SK-N-SH (cell line): ENCODE results near the gene TBC1D1. TPM values are rescaled to one million over a fixed set of nuclear protein-coding genes. Genes with fewer than 3 reads are reported as not detected.

Experiments used
- CTCF ChIA-PET: fragments of 300-600, 350-600 bp; formaldehyde crosslinking; extraction: SDS; loops from one replicate; lab custom pipeline; 2021; lab: Yijun Ruan, JAX
- POLR2A ChIA-PET: fragments of 350-600 bp; sonication (Branson Sonifier 250); formaldehyde crosslinking; extraction: SDS; loops from one replicate; lab custom pipeline; 2020; ENCODE audit warnings: antibody characterized with exemption, inconsistent platforms; lab: Yijun Ruan, JAX
- DNase-seq: peaks from one replicate; pipeline ENCODE4 v3.0.0; 2012
- H2AFZ ChIP-seq: fragments of 200-600 bp; sonication (generic); 2 replicates; pipeline ENCODE4 v1.8.1; 2016; ENCODE audit warnings: antibody characterized with exemption, mild to moderate bottlenecking, low read depth
- H3F3A ChIP-seq: fragments of 200-600 bp; sonication (generic); replicated peaks from 2 replicates; pipeline ENCODE3; 2016; ENCODE audit warnings: antibody characterized with exemption, mild to moderate bottlenecking; ENCODE audit not compliant: insufficient read depth
- H3K27ac ChIP-seq, 2 experiments: fragments of 200-500 bp in 1 of 2; fragments of 200-600 bp in 1 of 2; sonication (Bioruptor generic) in 1 of 2; sonication (generic), shearing (Covaris generic) in 1 of 2; 2 replicates each; pipeline versions ENCODE4 v1.5.1 to v1.6.1; 2014 to 2016; ENCODE audit warnings: low read depth in 2 of 2, inconsistent platforms in 1 of 2, low read length in 1 of 2, mild to moderate bottlenecking in 1 of 2, mixed read lengths in 1 of 2
- H3K27me3 ChIP-seq: fragments of 200-600 bp; sonication (generic), shearing (Covaris generic); 2 replicates; pipeline ENCODE4 v1.6.1; 2016; ENCODE audit warnings: mixed run types; ENCODE audit not compliant: insufficient read depth
- H3K36me3 ChIP-seq, 2 experiments: fragments of 200-500 bp in 1 of 2; fragments of 200-600 bp in 1 of 2; sonication (Bioruptor generic) in 1 of 2; sonication (generic) in 1 of 2; replicated peaks in 1 of 2; 2 replicates each; pipeline versions ENCODE3 to v1.5.1; 2014 to 2016; ENCODE audit warnings: low read length in 1 of 2, mild to moderate bottlenecking in 1 of 2; ENCODE audit not compliant: insufficient read depth in 2 of 2, control insufficient read depth in 1 of 2
- H3K4me1 ChIP-seq, 2 experiments: fragments of 200-500 bp in 1 of 2; fragments of 200-600 bp in 1 of 2; sonication (Bioruptor generic) in 1 of 2; sonication (generic), shearing (Covaris generic) in 1 of 2; 2 replicates each; pipeline versions ENCODE4 v1.5.1 to v1.6.1; 2014 to 2016; ENCODE audit warnings: low read depth in 1 of 2, low read length in 1 of 2, mixed run types in 1 of 2; ENCODE audit not compliant: insufficient read depth in 2 of 2, control insufficient read depth in 1 of 2
- H3K4me2 ChIP-seq: fragments of 200-600 bp; sonication (generic), shearing (Covaris generic); 2 replicates; pipeline ENCODE4 v1.6.1; 2017; ENCODE audit warnings: mixed run types
- H3K4me3 ChIP-seq, 2 experiments: fragments of 200-500 bp in 1 of 2; fragments of 200-600 bp in 1 of 2; sonication (Bioruptor generic) in 1 of 2; sonication (generic), shearing (Covaris generic) in 1 of 2; 2 replicates each; pipeline versions ENCODE4 v1.5.1 to v1.8.1; 2014 to 2016; ENCODE audit warnings: low read depth in 2 of 2, inconsistent platforms in 1 of 2, low read length in 1 of 2, mild to moderate bottlenecking in 1 of 2, mixed read lengths in 1 of 2, moderate library complexity in 1 of 2
- H3K79me2 ChIP-seq: fragments of 200-600 bp; sonication (generic); 2 replicates; pipeline ENCODE4 v1.8.1; 2017; ENCODE audit warnings: mild to moderate bottlenecking; ENCODE audit not compliant: insufficient read depth
- H3K9ac ChIP-seq: fragments of 200-600 bp; sonication (generic); 2 replicates; pipeline ENCODE4 v1.6.1; 2017; ENCODE audit warnings: mixed run types
- H3K9me2 ChIP-seq: fragments of 200-600 bp; sonication (generic); 2 replicates; pipeline ENCODE4 v1.6.1; 2017; ENCODE audit warnings: mixed run types
- H3K9me3 ChIP-seq: fragments of 200-600 bp; sonication (generic); 2 replicates; pipeline ENCODE4 v1.6.1; 2017; ENCODE audit warnings: mixed run types, mild to moderate bottlenecking, moderate library complexity
- H4K20me1 ChIP-seq: fragments of 200-600 bp; sonication (generic); 2 replicates; pipeline ENCODE4 v1.6.1; 2017; ENCODE audit warnings: mild to moderate bottlenecking, mixed run types; ENCODE audit not compliant: insufficient read depth
- CHD2 ChIP-seq: fragments of 150-350 bp; IDR thresholded peaks from 2 replicates; pipeline ENCODE4 v1.6.1; 2018; ENCODE audit warnings: low read length; ENCODE audit not compliant: partially characterized antibody
- ELF1 ChIP-seq: IDR thresholded peaks from 2 replicates; pipeline ENCODE4 v1.4.0; 2012
- EP300 ChIP-seq, 2 experiments: IDR thresholded peaks; 2 replicates each; pipeline versions ENCODE4 v1.4.0 to v1.6.1; 2012; ENCODE audit warnings: borderline replicate concordance in 1 of 2, low read depth in 1 of 2, low read length in 1 of 2
- EZH2phosphoT487 ChIP-seq: fragments of 200-600 bp; sonication (generic); IDR thresholded peaks from 2 replicates; pipeline ENCODE4 v1.6.1; 2017; ENCODE audit warnings: low read depth, mixed run types, mild to moderate bottlenecking, antibody characterized with exemption, moderate library complexity, borderline replicate concordance
- FOSL2 ChIP-seq: IDR thresholded peaks from 2 replicates; pipeline ENCODE4 v1.4.0; 2012; ENCODE audit warnings: low read depth, mild to moderate bottlenecking, moderate library complexity, borderline replicate concordance
- FOXJ3 ChIP-seq: sonication (generic); formaldehyde crosslinking; IDR thresholded peaks from 2 replicates; pipeline ENCODE4 v1.5.1; 2020; ENCODE audit warnings: mild to moderate bottlenecking, missing genetic modification reagents
- MAX ChIP-seq: IDR thresholded peaks from 2 replicates; pipeline ENCODE4 v1.4.0; 2012; ENCODE audit warnings: low read depth
- NRF1 ChIP-seq: IDR thresholded peaks from 2 replicates; pipeline ENCODE4 v1.6.1; 2012; ENCODE audit warnings: low read depth, mild to moderate bottlenecking, low read length
- POLR2AphosphoS5 ChIP-seq: IDR thresholded peaks from 2 replicates; pipeline ENCODE4 v1.6.1; 2012; ENCODE audit warnings: low read depth, low read length
- RAD21 ChIP-seq: IDR thresholded peaks from 2 replicates; pipeline ENCODE4 v1.6.1; 2012; ENCODE audit warnings: mild to moderate bottlenecking, low read length
- RCOR1 ChIP-seq: fragments of 150-350 bp; IDR thresholded peaks from 2 replicates; pipeline ENCODE4 v1.6.1; 2017; ENCODE audit warnings: antibody characterized with exemption, low read length
- RFX5 ChIP-seq: IDR thresholded peaks from 2 replicates; pipeline ENCODE4 v1.6.1; 2012; ENCODE audit warnings: mild to moderate bottlenecking, improper control_type of control experiment, low read length
- RXRA ChIP-seq: IDR thresholded peaks from 2 replicates; pipeline ENCODE4 v1.4.0; 2012; ENCODE audit warnings: low read depth, mild to moderate bottlenecking, borderline replicate concordance
- SIN3A ChIP-seq: IDR thresholded peaks from 2 replicates; pipeline ENCODE4 v1.6.1; 2012; ENCODE audit warnings: low read depth, mild to moderate bottlenecking, low read length, moderate library complexity, borderline replicate concordance
- TAF1 ChIP-seq: IDR thresholded peaks from 2 replicates; pipeline ENCODE4 v1.6.1; 2012; ENCODE audit warnings: low read depth, mild to moderate bottlenecking, low read length, moderate library complexity, borderline replicate concordance
- TCF12 ChIP-seq: IDR thresholded peaks from 2 replicates; pipeline ENCODE4 v1.4.0; 2012
- TEAD4 ChIP-seq: IDR thresholded peaks from 2 replicates; pipeline ENCODE4 v1.4.0; 2012; ENCODE audit warnings: mild to moderate bottlenecking, borderline replicate concordance; ENCODE audit not compliant: insufficient read depth
- USF2 ChIP-seq: fragments of 150-350 bp; IDR thresholded peaks from 2 replicates; pipeline ENCODE4 v1.6.1; 2017; ENCODE audit warnings: antibody characterized with exemption, low read length, low read depth, borderline replicate concordance
- YY1 ChIP-seq: IDR thresholded peaks from 2 replicates; pipeline ENCODE4 v1.4.0; 2012; ENCODE audit warnings: low read depth, mild to moderate bottlenecking
- WGBS: methylation state at CpG from one replicate; pipeline ENCODE4 v1.1.6; 2017; ENCODE audit warnings: low lambda C conversion rate; 5-methylcytosine and 5-hydroxymethylcytosine counted together
- polyA plus RNA-seq, 3 experiments: library from polyadenylated mRNA; depleted of rRNA; stranded (reverse); fragments of >200 nt; gene quantifications; 2 replicates each; pipeline ENCODE4 v1.2.3, GENCODE V29; 2012
- TF ChIP-seq, protein P1 (sequence below): fragments of 150-350 bp; IDR thresholded peaks from 2 replicates; pipeline ENCODE4 v1.6.1; 2016; ENCODE audit warnings: mild to moderate bottlenecking, low read depth, low read length
- TF ChIP-seq, protein P2 (sequence below): IDR thresholded peaks from 2 replicates; pipeline ENCODE4; 2012

TBC1D1 gene
- polyA plus RNA-seq, 1 of the 3 experiments (the other 2 are of a cell fraction), result 29.8 TPM

DNA sequence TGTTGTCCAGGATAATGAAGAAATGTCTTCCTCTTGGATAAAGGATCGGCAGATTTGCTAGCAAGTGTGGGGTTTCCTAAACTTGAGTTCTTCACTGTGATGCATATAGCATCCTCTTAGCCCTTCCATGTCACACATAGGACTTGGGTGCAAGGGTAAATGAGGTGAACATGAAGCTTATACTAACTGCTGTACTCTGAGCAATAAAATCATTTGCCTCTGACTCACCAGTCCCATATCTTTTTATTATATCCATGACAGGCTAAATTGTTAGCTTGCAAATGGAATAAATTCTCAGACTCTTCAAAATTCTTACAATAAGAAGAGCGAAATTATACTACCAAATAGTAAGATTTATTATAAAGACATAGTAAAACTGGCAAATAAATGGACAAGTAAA is 14.7 kb upstream of the TBC1D1 start:
- H3K9ac ChIP-seq, result no peak overlapping the region
- no peaks in the 10 kb centered on the region for H4K20me1 ChIP-seq
- no peak for DNase-seq
- ChIA-PET CTCF (interaction anchor here (0.9 kb wide), 1 partner anchor 74 kb away, joined by 3 read pairs; no protein-coding TSS in a partner anchor), POLR2A (no interaction called here)
- no peaks in the 10 kb centered on the region for H3K79me2 ChIP-seq
- no peak overlapping the region for H3K4me3 ChIP-seq
- H3K36me3 ChIP-seq, result no peaks in the 10 kb centered on the region
- H3K4me1 ChIP-seq, result 0 out of 4 replicates have a peak, but pooled peaks cover 0 to 3% of the 10 kb centered on the region in 2 experiments
- TF ChIP-seq, protein P1, sequence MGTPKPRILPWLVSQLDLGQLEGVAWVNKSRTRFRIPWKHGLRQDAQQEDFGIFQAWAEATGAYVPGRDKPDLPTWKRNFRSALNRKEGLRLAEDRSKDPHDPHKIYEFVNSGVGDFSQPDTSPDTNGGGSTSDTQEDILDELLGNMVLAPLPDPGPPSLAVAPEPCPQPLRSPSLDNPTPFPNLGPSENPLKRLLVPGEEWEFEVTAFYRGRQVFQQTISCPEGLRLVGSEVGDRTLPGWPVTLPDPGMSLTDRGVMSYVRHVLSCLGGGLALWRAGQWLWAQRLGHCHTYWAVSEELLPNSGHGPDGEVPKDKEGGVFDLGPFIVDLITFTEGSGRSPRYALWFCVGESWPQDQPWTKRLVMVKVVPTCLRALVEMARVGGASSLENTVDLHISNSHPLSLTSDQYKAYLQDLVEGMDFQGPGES, result no peak
- TF ChIP-seq MAX (no peak), EP300 (IDR thresholded peaks at IDR 0.05; ENCODE audit: borderline replicate concordance in 1 of 2, low read depth in 1 of 2, low read length in 1 of 2) (no peak), RXRA (no peak)
- H3K27me3 ChIP-seq, result no peaks in the 10 kb centered on the region
- no peaks in the 10 kb centered on the region for H3K9me2 ChIP-seq
- 97% methylated on average over 2 of the region's 2 CpGs for WGBS
- no peak overlapping the region for H3K27ac ChIP-seq
- no peaks in the 10 kb centered on the region for H3K9me3 ChIP-seq
- no peak overlapping the region for H2AFZ ChIP-seq
- no peak overlapping the region for H3K4me2 ChIP-seq
- peaks cover 9% of the 10 kb centered on the region for H3F3A ChIP-seq

GRCh38 chr4:37879365-37879764 is 11.5 kb upstream of the TBC1D1 start:
- no peak overlapping the region for H3K27ac ChIP-seq
- H3K4me1 ChIP-seq, result no peaks in the 10 kb centered on the region
- H3K27me3 ChIP-seq, result no peaks in the 10 kb centered on the region
- peaks cover 5% of the 10 kb centered on the region for H3F3A ChIP-seq
- no peak overlapping the region for H3K9ac ChIP-seq
- ChIA-PET POLR2A (no interaction called here), CTCF (no interaction called here)
- H4K20me1 ChIP-seq, result no peaks in the 10 kb centered on the region
- H3K4me3 ChIP-seq, result no peak overlapping the region
- no peaks in the 10 kb centered on the region for H3K79me2 ChIP-seq
- H2AFZ ChIP-seq, result no peak overlapping the region
- no peaks in the 10 kb centered on the region for H3K9me3 ChIP-seq
- WGBS, result 98% methylated on average over 8 of the region's 8 CpGs
- no peak overlapping the region for H3K4me2 ChIP-seq
- H3K36me3 ChIP-seq, result no peaks in the 10 kb centered on the region
- no peaks in the 10 kb centered on the region for H3K9me2 ChIP-seq
- no peak for DNase-seq
- TF ChIP-seq RCOR1 (no peak), USF2 (no peak), TCF12 (no peak), NRF1 (no peak), POLR2AphosphoS5 (no peak), SIN3A (no peak), FOXJ3 (CRISPR knock-in tag) (no peak), TAF1 (no peak), FOSL2 (no peak), ELF1 (no peak), CHD2 (no peak), EZH2phosphoT487 (no peak), RAD21 (no peak), RFX5 (no peak), TEAD4 (no peak), YY1 (no peak)
- TF ChIP-seq, protein P1, result no peak
- TF ChIP-seq, protein P2, sequence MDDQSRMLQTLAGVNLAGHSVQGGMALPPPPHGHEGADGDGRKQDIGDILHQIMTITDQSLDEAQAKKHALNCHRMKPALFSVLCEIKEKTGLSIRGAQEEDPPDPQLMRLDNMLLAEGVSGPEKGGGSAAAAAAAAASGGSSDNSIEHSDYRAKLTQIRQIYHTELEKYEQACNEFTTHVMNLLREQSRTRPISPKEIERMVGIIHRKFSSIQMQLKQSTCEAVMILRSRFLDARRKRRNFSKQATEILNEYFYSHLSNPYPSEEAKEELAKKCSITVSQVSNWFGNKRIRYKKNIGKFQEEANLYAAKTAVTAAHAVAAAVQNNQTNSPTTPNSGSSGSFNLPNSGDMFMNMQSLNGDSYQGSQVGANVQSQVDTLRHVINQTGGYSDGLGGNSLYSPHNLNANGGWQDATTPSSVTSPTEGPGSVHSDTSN, result no peak
- TF ChIP-seq, all 33 proteins: peak for 0
